Measurements from ENCODE around the gene STX16. TPM values are rescaled to one million over a fixed set of nuclear protein-coding genes. Genes with fewer than 3 reads are reported as not detected.

STX16 gene
- total and polyA plus RNA-seq, 9 of the 15 experiments (the other 6 are each of a cell fraction or from before 2014, with no cell fraction given), result 4.4 to 43.5 (median 14.7) TPM

GRCh38 chr20:58667975-58668374, 16.9 kb downstream of the STX16 start:
- DNase-seq (ENCODE audit: extremely low read depth in 1 of 4, low spot score in 3 of 4), result no peak
- no peak for FAIRE-seq
- WGBS (ENCODE audit: insufficient coverage, low coverage, missing lambda C conversion rate), result 94% methylated on average over 5 of the region's 5 CpGs
- Histone ChIP-seq H3K4me2 (ENCODE audit: insufficient read depth, low read length) (no peak overlapping the region), H3K9me3 (replicated peaks; ENCODE audit: control insufficient read depth, insufficient read depth, low read depth, low read length) (no peaks in the 10 kb centered on the region), H3K27ac (ENCODE audit: extremely low read depth, low read depth, low read length) (no peak overlapping the region), H3K27me3 (ENCODE audit: control insufficient read depth in 2 of 2, insufficient read depth in 2 of 2, low read length in 2 of 2) (no peaks in the 10 kb centered on the region), H3K36me3 (ENCODE audit: control insufficient read depth, insufficient read depth, low read length) (peaks cover 68% of the 10 kb centered on the region; the same call in 2 of the 3 replicates), H3K4me3 (no peak overlapping the region), H3K4me1 (replicated peaks in 1 of 2; ENCODE audit: control insufficient read depth in 2 of 2, insufficient read depth in 2 of 2, low read length in 2 of 2) (no peaks in the 10 kb centered on the region), H3K9me1 (ENCODE audit: control insufficient read depth, insufficient read depth, low read length) (no peaks in the 10 kb centered on the region), H3K79me2 (ENCODE audit: control insufficient read depth, insufficient read depth, low read length) (peaks cover 27% of the 10 kb centered on the region), H3K9ac (ENCODE audit: insufficient read depth in 1 of 2, low read depth in 2 of 2, low read length in 2 of 2) (no peak overlapping the region), H4K20me1 (replicated peaks; ENCODE audit: control insufficient read depth, insufficient read depth, low read length) (no peaks in the 10 kb centered on the region; the same call in 1 of the 2 replicates), H2AFZ (ENCODE audit: low read depth, low read length) (no peak overlapping the region)
- CTCF ChIA-PET (ENCODE audit: low intra/inter-chr PET ratio), result no interaction called here
- POLR2A ChIA-PET, result interaction anchor here (0.9 kb wide), 1 partner anchor 16 kb away, joined by 3 read pairs; the partner anchor contains the start of gene STX16
- no TSS peak for BruUV-seq (replicated peaks)
- in situ Hi-C loops (cut with MboI), result no loop called here
- no peak for ATAC-seq
- intact Hi-C loops (cut with micrococcal nuclease), result no loop called here
- TF ChIP-seq NR1H2 (CRISPR knock-in tag; IDR thresholded peaks at IDR 0.05), result no peak
- TF ChIP-seq GMEB1 (CRISPR knock-in tag; IDR thresholded peaks at IDR 0.05), result no peak
- no peak for TF ChIP-seq ZNF766 (CRISPR knock-in tag; conservative IDR thresholded peaks at IDR 0.05)
- TF ChIP-seq XRCC5 (IDR thresholded peaks at IDR 0.05; ENCODE audit: low read depth, low read length), result no peak
- no peak for TF ChIP-seq TSHZ1 (CRISPR knock-in tag; IDR thresholded peaks at IDR 0.05)
- TF ChIP-seq ZKSCAN8 (CRISPR knock-in tag; IDR thresholded peaks at IDR 0.05), result no peak
- TF ChIP-seq SMC3 (conservative IDR thresholded peaks at IDR 0.05; ENCODE audit: insufficient read depth, low read depth, low read length), result no peak
- no peak for TF ChIP-seq EGR1 (conservative IDR thresholded peaks at IDR 0.05)
- no peak for TF ChIP-seq KDM2B (CRISPR knock-in tag; IDR thresholded peaks at IDR 0.05)
- TF ChIP-seq HES1 (IDR thresholded peaks at IDR 0.05; ENCODE audit: low read depth), result no peak
- TF ChIP-seq SAFB (IDR thresholded peaks at IDR 0.05; ENCODE audit: borderline replicate concordance, low read depth, low read length), result no peak
- no peak for TF ChIP-seq ZSCAN29 (IDR thresholded peaks at IDR 0.05)
- no peak for TF ChIP-seq MITF (IDR thresholded peaks at IDR 0.05)
- TF ChIP-seq SIX5 (IDR thresholded peaks at IDR 0.05; ENCODE audit: borderline replicate concordance in 1 of 2, insufficient read depth in 1 of 2, low read depth in 1 of 2, low read length in 2 of 2), result no peak
- TF ChIP-seq HNRNPL (IDR thresholded peaks at IDR 0.05; ENCODE audit: low read depth, low read length), result no peak
- no peak for TF ChIP-seq YBX1 (IDR thresholded peaks at IDR 0.05)
